WTC11 (cell line): ENCODE results near the gene STUM. TPM values are rescaled to one million over a fixed set of nuclear protein-coding genes. Genes with fewer than 3 reads are reported as not detected.
"Not testable (repeated sequence)": the region's sequence is repeated elsewhere in the genome, so short reads cannot be mapped to it uniquely, and the experiment has no call there.

Experiments used
- ATAC-seq: fragments of 200-7000 bp; cut with Tn5 transposase; 2 replicates; pipeline ENCODE4 v1.10.0; 2021; ENCODE audit warnings: mild to moderate bottlenecking, moderate library complexity
- CTCF ChIA-PET: fragments of 300-600 bp; sonication (Branson Sonifier 250); formaldehyde crosslinking; loops from one replicate; lab custom pipeline; 2021; ENCODE audit warnings: antibody characterized with exemption; lab: Charles Lee
- POLR2A ChIA-PET: fragments of 350-600 bp; sonication (Branson Sonifier 250); formaldehyde crosslinking; loops from one replicate; lab custom pipeline; 2021; ENCODE audit warnings: antibody characterized with exemption; lab: Charles Lee
- DNase-seq: peaks from one replicate; pipeline ENCODE4 v3.0.0; 2021; ENCODE audit warnings: low spot score
- H3K27ac Mint-ChIP-seq: 2 replicates; pipeline ENCODE4 v1.8.0; 2021; ENCODE audit warnings: mixed read lengths
- H3K27me3 Mint-ChIP-seq: 2 replicates; pipeline ENCODE4 v1.8.0; 2021; ENCODE audit warnings: low read depth, mild to moderate bottlenecking, moderate library complexity, mixed read lengths
- H3K36me3 Mint-ChIP-seq: 2 replicates; pipeline ENCODE4 v1.8.0; 2021; ENCODE audit warnings: mixed read lengths
- H3K4me1 Mint-ChIP-seq: 2 replicates; pipeline ENCODE4 v1.8.0; 2022; ENCODE audit warnings: mixed read lengths
- H3K4me3 Mint-ChIP-seq: 2 replicates; pipeline ENCODE4 v1.8.0; 2021; ENCODE audit warnings: mild to moderate bottlenecking, moderate library complexity, mixed read lengths
- H3K9me3 Mint-ChIP-seq: 2 replicates; pipeline ENCODE4 v1.8.0; 2021; ENCODE audit warnings: mixed read lengths
- ATF2 ChIP-seq: sonication (generic); formaldehyde crosslinking; IDR thresholded peaks from 2 replicates; pipeline ENCODE4 v1.8.1; 2022; ENCODE audit warnings: low read depth, missing genetic modification reagents, borderline replicate concordance
- CREB1 ChIP-seq: sonication (generic); formaldehyde crosslinking; IDR thresholded peaks from 2 replicates; pipeline ENCODE4 v1.8.0; 2023; ENCODE audit warnings: mild to moderate bottlenecking, missing genetic modification reagents
- CREM ChIP-seq: sonication (generic); formaldehyde crosslinking; IDR thresholded peaks from 2 replicates; pipeline ENCODE4 v1.8.1; 2022; ENCODE audit warnings: mild to moderate bottlenecking, missing genetic modification reagents, moderate library complexity
- E2F5 ChIP-seq: sonication (generic); formaldehyde crosslinking; IDR thresholded peaks from 2 replicates; pipeline ENCODE4 v1.8.1; 2022; ENCODE audit warnings: mild to moderate bottlenecking, moderate library complexity, missing genetic modification reagents
- FOXK1 ChIP-seq: sonication (generic); formaldehyde crosslinking; IDR thresholded peaks from 2 replicates; pipeline ENCODE4 v1.8.0; 2022; ENCODE audit warnings: mild to moderate bottlenecking, moderate library complexity, missing genetic modification reagents
- FOXP1 ChIP-seq: sonication (generic); formaldehyde crosslinking; IDR thresholded peaks from 2 replicates; pipeline ENCODE4 v1.8.0; 2022; ENCODE audit warnings: missing genetic modification reagents, mild to moderate bottlenecking, moderate library complexity, borderline replicate concordance
- GABPB1 ChIP-seq: sonication (generic); formaldehyde crosslinking; IDR thresholded peaks from 2 replicates; pipeline ENCODE4 v1.8.1; 2023; ENCODE audit warnings: mild to moderate bottlenecking, missing genetic modification reagents
- IRF2 ChIP-seq: sonication (generic); formaldehyde crosslinking; IDR thresholded peaks from 2 replicates; pipeline ENCODE4 v1.8.0; 2022; ENCODE audit warnings: low read depth, missing genetic modification reagents, borderline replicate concordance
- JUN ChIP-seq: sonication (generic); formaldehyde crosslinking; IDR thresholded peaks from 2 replicates; pipeline ENCODE4 v1.8.0; 2023; ENCODE audit warnings: mild to moderate bottlenecking, missing genetic modification reagents
- MAX ChIP-seq: sonication (generic); formaldehyde crosslinking; IDR thresholded peaks from 2 replicates; pipeline ENCODE4 v1.8.0; 2022; ENCODE audit warnings: mild to moderate bottlenecking, missing genetic modification reagents
- MLX ChIP-seq: sonication (generic); formaldehyde crosslinking; IDR thresholded peaks from 2 replicates; pipeline ENCODE4 v1.8.1; 2023; ENCODE audit warnings: mild to moderate bottlenecking, missing genetic modification reagents, moderate library complexity
- SMAD4 ChIP-seq: sonication (generic); formaldehyde crosslinking; IDR thresholded peaks from 2 replicates; pipeline ENCODE4 v1.8.0; 2022; ENCODE audit warnings: mild to moderate bottlenecking, missing genetic modification reagents
- USF1 ChIP-seq: sonication (generic); formaldehyde crosslinking; IDR thresholded peaks from 2 replicates; pipeline ENCODE4 v1.8.0; 2022; ENCODE audit warnings: mild to moderate bottlenecking, missing genetic modification reagents
- ZBTB21 ChIP-seq: sonication (generic); formaldehyde crosslinking; IDR thresholded peaks from 2 replicates; pipeline ENCODE4 v1.8.1; 2023; ENCODE audit warnings: mild to moderate bottlenecking, missing genetic modification reagents, borderline replicate concordance
- ZNF121 ChIP-seq: sonication (generic); formaldehyde crosslinking; IDR thresholded peaks from 2 replicates; pipeline ENCODE4 v1.8.0; 2023; ENCODE audit warnings: missing genetic modification reagents
- ZNF232 ChIP-seq: sonication (generic); formaldehyde crosslinking; IDR thresholded peaks from 2 replicates; pipeline ENCODE4 v1.8.0; 2022; ENCODE audit warnings: mild to moderate bottlenecking, missing genetic modification reagents
- ZNF263 ChIP-seq: sonication (generic); formaldehyde crosslinking; IDR thresholded peaks from 2 replicates; pipeline ENCODE4 v1.8.1; 2022; ENCODE audit warnings: low read depth, mild to moderate bottlenecking, moderate library complexity, missing genetic modification reagents
- ZNF281 ChIP-seq: sonication (generic); formaldehyde crosslinking; IDR thresholded peaks from 2 replicates; pipeline ENCODE4 v1.8.0; 2023; ENCODE audit warnings: mild to moderate bottlenecking, missing genetic modification reagents
- ZSCAN18 ChIP-seq: fragments of 250-450 bp; sonication (Bioruptor Pico); IDR thresholded peaks from 2 replicates; pipeline ENCODE4 v2.1.2; 2022; ENCODE audit warnings: mild to moderate bottlenecking, moderate library complexity
- total RNA-seq: library from RNA; stranded (reverse); gene quantifications from 3 replicates; pipeline ENCODE4 v1.2.3, GENCODE V29; 2021

STUM gene
- total RNA-seq, 1 experiment from 2014 or later = 2.5 TPM

GRCh38 chr1:226617109-226617508, 68.5 kb downstream of the STUM start (continued):
- TF ChIP-seq USF1 (CRISPR knock-in tag) = no peak

GRCh38 chr1:226617719-226618118, 69.2 kb downstream of the STUM start:
- POLR2A ChIA-PET, H3K27ac Mint-ChIP-seq, H3K4me3 Mint-ChIP-seq, DNase-seq, H3K4me1 Mint-ChIP-seq, H3K36me3 Mint-ChIP-seq, ATAC-seq, H3K27me3 Mint-ChIP-seq: not testable (repeated sequence)
- TF ChIP-seq ZNF121 (CRISPR knock-in tag) = 0 out of 2 replicates have a peak, but pooled peaks have one; percentile 25
- CTCF ChIA-PET = interaction anchor here (0.6 to 2.6 kb wide), 3 partner anchors 9 to 54 kb away, joined by 3 to 9 read pairs (median 5); no protein-coding TSS in a partner anchor
- H3K9me3 Mint-ChIP-seq = peaks cover 34% of the 10 kb centered on the region

- H3K4me3 Mint-ChIP-seq = no peak overlapping the region
- TF ChIP-seq E2F5 (CRISPR knock-in tag) = no peak
- TF ChIP-seq JUN (CRISPR knock-in tag) = no peak
- no peak for TF ChIP-seq SMAD4 (CRISPR knock-in tag)
- TF ChIP-seq ZNF263 (CRISPR knock-in tag) = no peak
- TF ChIP-seq FOXP1 (CRISPR knock-in tag) = no peak
- no peak for TF ChIP-seq FOXK1 (CRISPR knock-in tag)
- TF ChIP-seq ZSCAN18 (CRISPR knock-in tag) = no peak
- TF ChIP-seq CREM (CRISPR knock-in tag) = no peak
- TF ChIP-seq MAX (CRISPR knock-in tag) = no peak
- no peak for TF ChIP-seq IRF2 (CRISPR knock-in tag)
- TF ChIP-seq, all 79 proteins: peak for 0
- ChIA-PET POLR2A (no interaction called here), CTCF (interaction anchor here (2.6 kb wide), 1 partner anchor 8 kb away, joined by 9 read pairs; no protein-coding TSS in a partner anchor)
- Mint-ChIP-seq H3K36me3 (no peaks in the 10 kb centered on the region), H3K27ac (no peak overlapping the region), H3K27me3 (peaks cover 8% of the 10 kb centered on the region), H3K9me3 (peaks cover 33% of the 10 kb centered on the region), H3K4me1 (no peaks in the 10 kb centered on the region)
- ATAC-seq = no peak
- DNase-seq = no peak
Measured at GRCh38 chr1:226618380-226618779, 69.8 kb downstream of the STUM start.

GRCh38 chr1:226619031-226619430, 70.5 kb downstream of the STUM start:
- Mint-ChIP-seq H3K36me3 (no peaks in the 10 kb centered on the region), H3K27me3 (peaks cover 8% of the 10 kb centered on the region), H3K9me3 (peaks cover 26% of the 10 kb centered on the region), H3K4me3 (no peak overlapping the region), H3K4me1 (no peaks in the 10 kb centered on the region), H3K27ac (no peak overlapping the region)
- POLR2A ChIA-PET = no interaction called here
- DNase-seq (no peak), ATAC-seq (no peak)
- CTCF ChIA-PET = no interaction called here
- TF ChIP-seq ATF2 (CRISPR knock-in tag) (no peak), GABPB1 (CRISPR knock-in tag) (no peak), CREB1 (CRISPR knock-in tag) (no peak), ZNF232 (no peak), E2F5 (CRISPR knock-in tag) (no peak), ZBTB21 (no peak), MLX (CRISPR knock-in tag) (no peak), ZNF281 (no peak)
